Endothelial cell of umbilical vein (primary cell): ENCODE results near the gene CRK. TPM values are rescaled to one million over a fixed set of nuclear protein-coding genes. Genes with fewer than 3 reads are reported as not detected.

Experiments used
- BruUV-seq: library from RNA; stranded (reverse); fragments of 400-500 nt; replicated peaks from 2 replicates; lab custom pipeline; 2021; lab: Mats Ljungman, UMichigan
- CTCF ChIA-PET: fragments of 300-600, 350-600 bp; sonication (Branson Sonifier 250); formaldehyde crosslinking; loops from one replicate; lab custom pipeline; 2021; ENCODE audit warnings: antibody characterized with exemption, inconsistent platforms; lab: Charles Lee
- POLR2A ChIA-PET: fragments of 300-600, 350-600 bp; sonication (Branson Sonifier 250); formaldehyde crosslinking; loops from one replicate; lab custom pipeline; 2021; ENCODE audit warnings: antibody characterized with exemption, inconsistent platforms; lab: Charles Lee
- DNase-seq: peaks from one replicate; pipeline ENCODE4 v3.0.0-alpha.2; 2011; ENCODE audit warnings: low read depth, low spot score
- FAIRE-seq: peaks from 2 replicates; lab custom pipeline; 2011; peaks lifted over from hg19 to GRCh38; lab: Jason Lieb, UNC
- H2AFZ ChIP-seq: 2 replicates; pipeline ENCODE4 v1.6.0; 2012; ENCODE audit warnings: low read depth, low read length, control low read depth, inconsistent platforms
- H3K27ac ChIP-seq: 2 replicates; pipeline ENCODE4 v1.5.1; 2011; ENCODE audit warnings: low read depth, mild to moderate bottlenecking, control low read depth, low read length, moderate library complexity; ENCODE audit not compliant: insufficient read depth
- H3K27me3 ChIP-seq, 2 experiments: 2 replicates each; pipeline versions ENCODE4 v1.6.0 to v1.6.1; 2011; ENCODE audit warnings: low read length in 2 of 2, mixed read lengths in 1 of 2; ENCODE audit not compliant: control insufficient read depth in 2 of 2, insufficient read depth in 2 of 2
- H3K36me3 ChIP-seq, 2 experiments: 2 replicates in 1 of 2; 3 replicates in 1 of 2; pipeline ENCODE4 v1.5.1; 2011; ENCODE audit warnings: low read length in 2 of 2, mild to moderate bottlenecking in 1 of 2, moderate library complexity in 1 of 2; ENCODE audit not compliant: control insufficient read depth in 2 of 2, insufficient read depth in 2 of 2; ENCODE audit errors: extremely low read depth in 1 of 2
- H3K4me1 ChIP-seq: 3 replicates; pipeline ENCODE4 v1.5.1; 2011; ENCODE audit warnings: mild to moderate bottlenecking, low read length; ENCODE audit not compliant: control insufficient read depth, insufficient read depth; ENCODE audit errors: extremely low read depth
- H3K4me2 ChIP-seq: 2 replicates; pipeline ENCODE4 v1.6.1; 2011; ENCODE audit warnings: low read length, control low read depth, mixed read lengths; ENCODE audit not compliant: insufficient read depth
- H3K4me3 ChIP-seq, 3 experiments: fragments of 200-600 bp in 1 of 3; sonication (generic), shearing (Covaris generic) in 1 of 3; replicated peaks in 1 of 3; 2 replicates each; pipeline ENCODE4 v1.5.1; 2011 to 2016; ENCODE audit warnings: control low read depth in 3 of 3, low read length in 3 of 3, mild to moderate bottlenecking in 2 of 3, inconsistent platforms in 1 of 3, low read depth in 1 of 3, moderate library complexity in 1 of 3; ENCODE audit not compliant: insufficient read depth in 1 of 3
- H3K79me2 ChIP-seq: 2 replicates; pipeline ENCODE4 v1.6.0; 2012; ENCODE audit warnings: low read length, inconsistent platforms; ENCODE audit not compliant: control insufficient read depth, insufficient read depth
- H3K9ac ChIP-seq: replicated peaks from 2 replicates; pipeline ENCODE3; 2011; ENCODE audit warnings: low read length, control low read depth; ENCODE audit not compliant: insufficient read depth; ENCODE audit errors: extremely low read depth
- H3K9me1 ChIP-seq: replicated peaks from 3 replicates; pipeline ENCODE4 v1.6.0; 2011; ENCODE audit warnings: mild to moderate bottlenecking, low read length; ENCODE audit not compliant: control insufficient read depth, insufficient read depth; ENCODE audit errors: extremely low read depth
- H3K9me3 ChIP-seq: replicated peaks from 2 replicates; pipeline ENCODE4 v1.5.1; 2012; ENCODE audit warnings: low read length, inconsistent platforms; ENCODE audit not compliant: control insufficient read depth, insufficient read depth
- H4K20me1 ChIP-seq: replicated peaks from 2 replicates; pipeline ENCODE3; 2011; ENCODE audit warnings: mild to moderate bottlenecking, low read length; ENCODE audit not compliant: control insufficient read depth, insufficient read depth; ENCODE audit errors: extremely low read depth
- CTCF ChIP-seq, 2 donors: IDR thresholded peaks; 1 replicate in 1 of 2; 2 replicates in 1 of 2; pipeline ENCODE4 v1.5.1; 2011; ENCODE audit warnings: low read length in 2 of 2, mild to moderate bottlenecking in 2 of 2, moderate library complexity in 2 of 2, control low read depth in 1 of 2, inconsistent platforms in 1 of 2, low read depth in 1 of 2; ENCODE audit not compliant: insufficient read depth in 1 of 2; ENCODE audit errors: extremely low read depth in 1 of 2
- FOS ChIP-seq: IDR thresholded peaks from 2 replicates; pipeline ENCODE4 v1.6.1; 2011; ENCODE audit warnings: mild to moderate bottlenecking, low read length, moderate library complexity, borderline replicate concordance; ENCODE audit not compliant: insufficient read depth
- MAX ChIP-seq: IDR thresholded peaks from 2 replicates; pipeline ENCODE4 v1.6.1; 2011; ENCODE audit not compliant: insufficient read depth, insufficient read length
- MYC ChIP-seq: IDR thresholded peaks from one replicate; pipeline ENCODE4 v1.6.1; 2011; ENCODE audit warnings: mild to moderate bottlenecking, low read depth, low read length
- POLR2AphosphoS5 ChIP-seq: IDR thresholded peaks from 2 replicates; pipeline ENCODE4 v1.6.1; 2012; ENCODE audit warnings: low read depth, mild to moderate bottlenecking, control low read depth, low read length, moderate library complexity; ENCODE audit not compliant: insufficient read depth
- dilution Hi-C: fragments of 300-500 bp; cut with MboI; formaldehyde crosslinking; loops from one replicate; pipeline ENCODE4 v1.15.0; 2019; ENCODE audit warnings: low sequenced_read_pairs; ENCODE audit not compliant: extremely low pct_ligation_motif_present
- intact Hi-C: fragments of 100-400 bp; cut with micrococcal nuclease; formaldehyde crosslinking; loops from one replicate; pipeline ENCODE4 v1.10.0; 2022
- polyA plus RNA-seq, 4 experiments: library from polyadenylated mRNA; depleted of rRNA in 3 of 4; stranded (reverse) in 3 of 4; unstranded in 1 of 4; fragments of >200 nt; gene quantifications; 2 replicates each; pipeline versions ENCODE4 v1.2.1 to v1.2.3, GENCODE V29; 2011 to 2012; ENCODE audit warnings: missing spikeins in 1 of 4
- total RNA-seq: library from RNA; stranded (reverse); gene quantifications from 2 replicates; pipeline ENCODE4 v1.2.3, GENCODE V29; 2021

Gene CRK
- total and polyA plus RNA-seq, 2 donors (not counting 3 experiments of a cell fraction or from before 2014, with no cell fraction given) = 52.8 to 67.2 TPM

- Histone ChIP-seq H3K36me3 (peaks cover 15 to 30% of the 10 kb centered on the region in 2 experiments), H3K79me2 (peaks cover 13% of the 10 kb centered on the region), H2AFZ (no peak overlapping the region), H3K27ac (no peak overlapping the region), H4K20me1 (no peaks in the 10 kb centered on the region), H3K9me3 (no peaks in the 10 kb centered on the region), H3K4me1 (peaks cover 11% of the 10 kb centered on the region), H3K4me2 (no peak overlapping the region), H3K27me3 (no peaks in the 10 kb centered on the region), H3K9me1 (no peaks in the 10 kb centered on the region), H3K4me3 (no peak overlapping the region), H3K9ac (no peak overlapping the region)
- no TSS peak for BruUV-seq
- POLR2A ChIA-PET = no interaction called here
- CTCF ChIA-PET = no interaction called here
- DNase-seq (no peak), FAIRE-seq (no peak)
- dilution Hi-C loops = no loop called here
- TF ChIP-seq MYC = no peak
- no peak for TF ChIP-seq MAX
- no peak for TF ChIP-seq FOS
- intact Hi-C loops = no loop called here
Measured at GRCh38 chr17:1482680-1483079, 26.6 kb upstream of the CRK start.

GRCh38 chr17:1481736-1482135 is 25.7 kb upstream of the CRK start:
- FAIRE-seq = no peak
- dilution Hi-C loops = no loop called here
- CTCF ChIA-PET = interaction anchor here (1.5 kb wide), 1 partner anchor 34 kb away, joined by 7 read pairs; the partner anchor contains the start of gene INPP5K
- H3K27me3 ChIP-seq = no peaks in the 10 kb centered on the region
- no peaks in the 10 kb centered on the region for H3K9me1 ChIP-seq
- no TSS peak for BruUV-seq
- H3K4me2 ChIP-seq = no peak overlapping the region
- no peak overlapping the region for H3K27ac ChIP-seq
- TF ChIP-seq POLR2AphosphoS5 = peak; percentile 23
- no peak for TF ChIP-seq CTCF (IDR thresholded peaks at IDR 0.05; ENCODE audit: extremely low read depth in 1 of 2, insufficient read depth in 1 of 2, low read depth in 1 of 2, low read length in 2 of 2)
- no peak for TF ChIP-seq FOS
- H3K9ac ChIP-seq = no peak overlapping the region
- POLR2A ChIA-PET = no interaction called here
- H3K79me2 ChIP-seq = peaks cover 13% of the 10 kb centered on the region
- no peaks in the 10 kb centered on the region for H4K20me1 ChIP-seq
- no peaks in the 10 kb centered on the region for H3K9me3 ChIP-seq
- DNase-seq = no peak
- H2AFZ ChIP-seq = no peak overlapping the region
- H3K36me3 ChIP-seq = peaks cover 16 to 37% of the 10 kb centered on the region in 2 experiments
- H3K4me3 ChIP-seq = no peak overlapping the region
- H3K4me1 ChIP-seq = peaks cover 4% of the 10 kb centered on the region
- intact Hi-C loops = no loop called here
